PC-9 (cell line): ENCODE data around the gene RNASE7.

ENCODE experiments used
- EZH2 ChIP-seq: fragments of 200-600 bp; sonication (generic); IDR thresholded peaks from 2 replicates; pipeline ENCODE4 v1.8.0; 2017; ENCODE audit warnings: antibody characterized with exemption, low read depth
- TF ChIP-seq, protein P1 (sequence below): fragments of 200-600 bp; sonication (generic); conservative IDR thresholded peaks from 2 replicates; pipeline ENCODE4 v1.6.1; 2017; ENCODE audit warnings: mixed run types, antibody characterized with exemption, mild to moderate bottlenecking, moderate library complexity

DNA sequence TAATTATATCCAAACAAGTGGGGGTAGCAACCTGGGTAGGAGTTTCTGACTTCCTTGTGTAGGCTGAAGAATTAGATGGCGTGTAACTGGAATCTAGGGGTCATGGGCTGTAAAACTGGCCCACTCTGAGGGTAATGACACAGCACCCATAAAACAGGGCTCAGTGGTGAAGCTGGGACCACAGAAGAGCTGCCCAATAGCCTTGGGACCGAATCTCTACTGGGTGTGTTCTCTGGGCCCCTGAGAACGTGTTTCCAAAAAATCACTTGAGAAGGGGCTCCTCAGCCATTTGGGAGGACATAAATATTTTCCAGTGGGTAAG, 19.1 kb downstream of the RNASE7 start:
- TF ChIP-seq, protein P1, sequence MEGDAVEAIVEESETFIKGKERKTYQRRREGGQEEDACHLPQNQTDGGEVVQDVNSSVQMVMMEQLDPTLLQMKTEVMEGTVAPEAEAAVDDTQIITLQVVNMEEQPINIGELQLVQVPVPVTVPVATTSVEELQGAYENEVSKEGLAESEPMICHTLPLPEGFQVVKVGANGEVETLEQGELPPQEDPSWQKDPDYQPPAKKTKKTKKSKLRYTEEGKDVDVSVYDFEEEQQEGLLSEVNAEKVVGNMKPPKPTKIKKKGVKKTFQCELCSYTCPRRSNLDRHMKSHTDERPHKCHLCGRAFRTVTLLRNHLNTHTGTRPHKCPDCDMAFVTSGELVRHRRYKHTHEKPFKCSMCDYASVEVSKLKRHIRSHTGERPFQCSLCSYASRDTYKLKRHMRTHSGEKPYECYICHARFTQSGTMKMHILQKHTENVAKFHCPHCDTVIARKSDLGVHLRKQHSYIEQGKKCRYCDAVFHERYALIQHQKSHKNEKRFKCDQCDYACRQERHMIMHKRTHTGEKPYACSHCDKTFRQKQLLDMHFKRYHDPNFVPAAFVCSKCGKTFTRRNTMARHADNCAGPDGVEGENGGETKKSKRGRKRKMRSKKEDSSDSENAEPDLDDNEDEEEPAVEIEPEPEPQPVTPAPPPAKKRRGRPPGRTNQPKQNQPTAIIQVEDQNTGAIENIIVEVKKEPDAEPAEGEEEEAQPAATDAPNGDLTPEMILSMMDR = no peak
- no peak for TF ChIP-seq EZH2
